ENCODE measurements around the gene M6PR. TPM values are rescaled to one million over a fixed set of nuclear protein-coding genes. Genes with fewer than 3 reads are reported as not detected.

The M6PR gene
- polyA plus RNA-seq, 1 experiment, result 106 TPM

DNA sequence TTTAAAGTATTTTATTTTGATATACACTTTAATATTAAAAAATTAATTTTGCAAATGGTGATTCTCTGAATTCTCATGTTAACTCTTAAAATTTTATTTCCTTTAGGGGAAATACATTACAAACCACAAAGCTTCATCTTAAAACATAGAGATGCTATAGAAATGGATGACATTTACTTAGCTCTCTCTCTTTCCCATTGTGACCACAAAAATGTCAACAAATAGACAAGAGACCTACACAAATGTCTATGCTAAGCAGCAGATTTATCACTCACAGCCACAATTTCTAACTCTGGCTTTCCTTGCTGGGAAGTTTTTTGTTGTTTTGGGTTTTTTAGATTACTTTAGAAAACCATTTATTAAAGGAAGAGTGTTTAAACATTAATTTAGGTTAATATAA lies 55.1 kb downstream of the M6PR start:
- Histone ChIP-seq H3K4me3 (ENCODE audit: low read depth, low read length) (no peak overlapping the region), H3K27me3 (ENCODE audit: control insufficient read depth, insufficient read depth, low read length) (no peaks in the 10 kb centered on the region; the same call in 1 of the 2 replicates), H3K36me3 (ENCODE audit: control insufficient read depth, insufficient read depth, low read length) (no peaks in the 10 kb centered on the region)
- no peak for TF ChIP-seq CTCF (IDR thresholded peaks at IDR 0.05; ENCODE audit: insufficient read depth, low read depth, low read length)
- CTCF ChIA-PET, result interaction anchor here (0.6 to 2.0 kb wide), 4 partner anchors 20 to 152 kb away, joined by 3 to 4 read pairs (median 3); partner anchors contain the start of gene PHC1
- no peak for DNase-seq (ENCODE audit: low read depth)
- POLR2A ChIA-PET, result no interaction called here

DNA sequence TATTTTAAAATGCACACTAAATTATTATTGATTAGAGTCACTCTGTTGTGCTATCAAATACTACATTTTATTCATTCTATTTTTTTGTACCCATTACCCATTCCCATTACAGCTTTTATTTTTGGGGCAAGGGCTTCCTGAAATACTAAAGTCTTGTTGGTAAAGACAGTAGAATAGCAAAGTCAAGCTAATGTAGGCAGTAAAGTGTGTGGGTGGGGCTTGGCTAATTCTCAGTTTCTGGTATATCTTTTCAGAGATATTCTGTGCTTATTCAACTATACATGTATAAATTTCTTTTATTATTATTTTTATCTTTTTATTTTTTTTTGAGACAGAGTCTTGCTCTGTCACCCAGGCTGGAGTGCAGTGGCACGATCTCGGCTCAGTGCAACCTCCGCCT lies 57.5 kb downstream of the M6PR start:
- ChIA-PET CTCF (interaction anchor here (0.8 to 3.6 kb wide), 5 partner anchors 9 to 235 kb away, joined by 3 to 32 read pairs (median 20); no protein-coding TSS in a partner anchor), POLR2A (no interaction called here)
- Histone ChIP-seq H3K4me3 (ENCODE audit: low read depth, low read length) (no peak overlapping the region), H3K36me3 (ENCODE audit: control insufficient read depth, insufficient read depth, low read length) (no peaks in the 10 kb centered on the region), H3K27me3 (ENCODE audit: control insufficient read depth, insufficient read depth, low read length) (no peaks in the 10 kb centered on the region)
- DNase-seq (ENCODE audit: low read depth), result no peak
- TF ChIP-seq CTCF (IDR thresholded peaks at IDR 0.05; ENCODE audit: insufficient read depth, low read depth, low read length), result no peak

Other genes with a start within 250 kb of the M6PR start
- not detected in 2 replicates for gene A2ML1, start 127.0 kb downstream of the M6PR start, polyA plus RNA-seq (2011; rRNA removed)
- 20.9 and 26.7 TPM in 2 replicates for gene PHC1, start 35.1 kb downstream of the M6PR start, polyA plus RNA-seq (2011; rRNA removed)
- gene KLRG1, start 39.9 kb upstream of the M6PR start, polyA plus RNA-seq (2011; rRNA removed), result 0.43 and 0.63 TPM in 2 replicates
- 171 and 198 TPM in 2 replicates for gene A2M, start 166.3 kb upstream of the M6PR start, polyA plus RNA-seq (2011; rRNA removed)